Epithelial cell of proximal tubule (primary cell): ENCODE data around the gene PEF1. TPM values are rescaled to one million over a fixed set of nuclear protein-coding genes. Genes with fewer than 3 reads are reported as not detected.

ENCODE experiments used
- DNase-seq: peaks from one replicate; pipeline ENCODE4 v3.0.0-alpha.2; 2011; ENCODE audit warnings: low read depth
- H3K4me3 ChIP-seq: 2 replicates; pipeline ENCODE4 v1.5.1; 2011; ENCODE audit warnings: low read depth, mild to moderate bottlenecking, low read length
- total RNA-seq: library from RNA; depleted of rRNA; stranded (reverse); fragments of >200 nt; gene quantifications from 2 replicates; pipeline ENCODE4 v1.2.3, GENCODE V29; 2015
- TF ChIP-seq, protein P1 (sequence below): conservative IDR thresholded peaks from 2 replicates; pipeline ENCODE4 v1.5.1; 2012; ENCODE audit warnings: low read depth, mild to moderate bottlenecking, low read length

PEF1 gene
- total RNA-seq, 1 donor from 2014 or later: 71.7 TPM

DNA sequence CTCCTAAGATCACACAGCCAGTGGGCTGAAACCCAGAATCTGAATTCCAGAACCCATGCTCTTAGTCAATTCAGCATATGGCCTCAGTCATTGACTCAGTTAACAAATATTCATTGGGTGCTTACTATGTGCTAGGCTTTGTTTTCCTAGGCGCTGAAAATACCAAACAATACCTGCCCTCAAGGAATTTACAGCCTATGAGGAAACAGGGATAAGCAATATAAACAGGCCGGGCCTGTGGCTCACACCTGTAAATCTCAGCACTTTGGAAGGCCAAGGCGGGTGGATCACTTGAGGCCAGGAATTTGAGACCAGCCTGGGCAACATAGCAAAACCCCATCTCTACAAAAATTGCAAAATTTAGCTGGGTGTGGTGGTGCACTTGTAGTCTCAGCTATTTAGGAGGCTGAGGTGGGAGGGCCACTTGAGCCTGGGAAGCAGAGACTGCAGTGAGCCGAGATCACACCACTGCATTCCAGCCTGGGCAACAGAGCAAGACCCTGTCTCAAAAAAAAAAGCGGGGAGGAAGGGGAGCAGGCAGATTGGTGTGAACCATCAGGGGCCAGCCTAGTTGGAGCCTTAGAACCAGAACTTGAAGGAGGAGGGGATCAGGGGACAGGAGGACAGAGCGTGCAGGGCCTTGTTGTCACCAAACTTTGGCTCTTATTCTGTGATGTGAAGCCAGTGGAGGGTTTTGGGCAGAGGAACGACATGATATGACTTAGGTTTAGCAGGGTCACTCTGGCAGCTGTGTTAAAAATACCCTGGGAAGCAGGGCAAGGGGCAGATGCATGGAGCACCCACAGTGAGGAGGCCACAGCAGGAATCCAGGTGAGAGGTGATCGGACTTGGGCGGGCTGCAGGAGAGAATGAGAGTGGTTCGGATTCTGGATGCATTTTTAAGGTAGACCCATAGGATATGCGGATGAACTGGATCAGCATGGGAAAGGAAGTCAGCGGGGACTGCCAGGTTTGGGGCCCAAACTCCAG lies 62.6 kb downstream of the PEF1 start:
- no peak for DNase-seq
- TF ChIP-seq, protein P1, sequence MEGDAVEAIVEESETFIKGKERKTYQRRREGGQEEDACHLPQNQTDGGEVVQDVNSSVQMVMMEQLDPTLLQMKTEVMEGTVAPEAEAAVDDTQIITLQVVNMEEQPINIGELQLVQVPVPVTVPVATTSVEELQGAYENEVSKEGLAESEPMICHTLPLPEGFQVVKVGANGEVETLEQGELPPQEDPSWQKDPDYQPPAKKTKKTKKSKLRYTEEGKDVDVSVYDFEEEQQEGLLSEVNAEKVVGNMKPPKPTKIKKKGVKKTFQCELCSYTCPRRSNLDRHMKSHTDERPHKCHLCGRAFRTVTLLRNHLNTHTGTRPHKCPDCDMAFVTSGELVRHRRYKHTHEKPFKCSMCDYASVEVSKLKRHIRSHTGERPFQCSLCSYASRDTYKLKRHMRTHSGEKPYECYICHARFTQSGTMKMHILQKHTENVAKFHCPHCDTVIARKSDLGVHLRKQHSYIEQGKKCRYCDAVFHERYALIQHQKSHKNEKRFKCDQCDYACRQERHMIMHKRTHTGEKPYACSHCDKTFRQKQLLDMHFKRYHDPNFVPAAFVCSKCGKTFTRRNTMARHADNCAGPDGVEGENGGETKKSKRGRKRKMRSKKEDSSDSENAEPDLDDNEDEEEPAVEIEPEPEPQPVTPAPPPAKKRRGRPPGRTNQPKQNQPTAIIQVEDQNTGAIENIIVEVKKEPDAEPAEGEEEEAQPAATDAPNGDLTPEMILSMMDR: no peak
- H3K4me3 ChIP-seq: no peak overlapping the region

DNA sequence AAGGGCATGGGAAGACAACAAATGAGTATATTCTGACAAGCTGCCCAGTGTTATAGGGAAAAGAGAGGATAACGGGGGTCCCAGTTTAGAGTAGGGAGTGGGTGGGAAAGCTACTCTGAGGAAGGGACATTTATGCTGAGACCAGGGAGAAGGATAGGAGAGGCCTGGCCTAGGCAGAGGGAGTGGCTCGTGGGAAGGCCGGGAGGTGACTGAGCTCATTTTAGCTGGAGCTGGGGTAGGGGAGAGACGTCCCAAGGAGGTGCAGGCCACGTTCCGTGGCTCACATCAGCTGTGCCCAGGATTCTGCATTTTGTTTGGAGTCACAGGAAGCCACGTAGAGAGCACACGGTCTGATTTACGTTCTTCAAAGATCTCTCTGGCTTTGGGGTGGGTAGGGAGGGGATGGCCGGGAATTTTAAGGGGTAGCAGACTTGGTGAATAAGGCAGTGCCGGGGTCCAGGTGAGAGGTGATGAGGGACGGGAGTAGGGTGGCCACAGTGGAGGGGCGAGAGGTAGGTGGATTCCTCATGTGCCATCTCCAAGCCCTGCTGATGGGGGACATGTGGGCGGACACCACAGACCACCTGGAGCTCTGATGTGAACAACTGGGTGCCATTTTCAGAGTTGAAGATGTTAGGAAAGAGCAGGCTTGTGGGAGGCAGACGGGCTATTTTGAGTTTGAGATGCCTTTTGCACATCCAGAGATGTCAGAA lies 63.6 kb downstream of the PEF1 start:
- no peak overlapping the region for H3K4me3 ChIP-seq
- no peak for DNase-seq
- TF ChIP-seq, protein P1: no peak

DNA sequence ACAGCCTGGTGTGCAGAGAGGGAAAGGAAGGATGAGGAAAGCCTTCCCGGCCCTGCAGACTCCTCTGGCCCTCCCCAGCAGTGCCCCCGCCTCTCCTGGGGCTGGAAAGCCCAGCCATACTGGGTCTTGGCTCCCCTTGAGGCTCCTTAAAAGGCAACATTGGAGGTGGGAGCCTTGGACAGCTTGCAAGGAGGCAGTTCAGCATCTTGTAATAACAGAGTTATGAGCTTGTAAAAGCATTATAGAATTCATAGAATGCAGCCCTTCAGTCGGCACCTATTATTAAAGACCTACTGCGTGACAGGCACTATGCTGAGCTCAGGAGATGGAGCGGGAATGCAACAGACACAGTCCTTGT lies 64.2 kb downstream of the PEF1 start:
- peak overlapping the region; percentile 45 for H3K4me3 ChIP-seq
- TF ChIP-seq, protein P1: no peak

More for the DNA sequence above, 64.2 kb downstream of the PEF1 start:
- DNase-seq: no peak

Other genes with a start within 250 kb of the PEF1 start
- gene SERINC2, start 231.7 kb downstream of the PEF1 start, total RNA-seq: 45.8 and 56.3 TPM in 2 replicates
- 215 and 230 TPM in 2 replicates for gene TINAGL1, start 68.4 kb downstream of the PEF1 start, total RNA-seq
- gene HCRTR1, start 27.2 kb downstream of the PEF1 start, total RNA-seq: not detected in 2 replicates
- 5.2 and 5.3 TPM in 2 replicates for gene COL16A1, start 59.1 kb upstream of the PEF1 start, total RNA-seq
- 0.65 and 1.2 TPM in 2 replicates for gene ADGRB2, start 119.5 kb upstream of the PEF1 start, total RNA-seq
- gene SPOCD1, start 171.1 kb upstream of the PEF1 start, total RNA-seq: 9.4 and 18.4 TPM in 2 replicates